Activated CD4-positive, alpha-beta T cell treated with anti-CD3 and anti-CD28 coated beads, Interleukin-10, Interleukin-2, amounts not matched to agents 100 ng/mL and 50 ng/mL, durations not matched to agents 16 hours and 8 hours (primary cell): Measurements from ENCODE around the gene P2RX1.
"Not testable (repeated sequence)": the region's sequence is repeated elsewhere in the genome, so short reads cannot be mapped to it uniquely, and the experiment has no call there.

Experiments
- DNase-seq: peaks from one replicate; pipeline ENCODE4 v3.0.0-alpha.2; 2020

Gene P2RX1

DNA sequence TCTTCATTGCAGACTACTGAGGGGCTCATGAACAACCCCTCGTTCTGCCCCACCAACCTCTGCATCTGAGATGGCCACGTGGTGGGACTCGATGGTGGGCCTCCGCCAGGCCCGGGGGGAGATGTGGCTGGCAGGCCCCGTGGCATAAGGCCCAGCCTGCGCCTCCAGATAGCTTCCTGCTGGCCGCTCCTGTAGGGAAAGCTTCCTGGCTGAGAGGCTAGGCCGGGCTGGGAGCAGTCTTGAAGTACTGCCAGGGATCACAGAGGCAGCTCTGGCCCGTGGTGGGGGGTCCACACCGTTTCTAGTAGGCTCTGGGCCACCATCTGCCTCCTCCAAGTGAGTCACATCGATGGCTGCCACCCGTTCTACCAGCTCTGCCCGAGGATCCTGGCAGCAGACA is 31.0 kb downstream of the P2RX1 start:
- no peak for DNase-seq

DNA sequence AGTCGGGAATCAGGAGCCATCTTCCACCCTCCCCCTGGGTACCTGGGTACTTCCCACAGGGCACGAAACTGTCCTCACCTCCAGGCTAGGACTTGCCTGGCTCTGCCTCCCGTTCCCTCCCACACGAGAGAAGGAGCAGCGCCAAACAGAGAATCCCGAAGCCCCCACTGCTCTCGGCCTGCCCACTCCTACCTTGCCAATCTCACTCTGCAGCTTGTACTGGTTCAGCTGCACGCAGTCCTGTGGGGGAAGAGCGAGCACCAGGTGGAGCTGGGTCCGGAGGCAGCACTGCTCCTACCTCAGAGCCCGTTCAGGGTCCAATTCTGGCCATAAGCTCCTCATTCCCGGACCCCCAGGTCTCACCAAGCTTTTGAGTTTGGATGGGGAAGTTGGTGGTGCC is 32.1 kb downstream of the P2RX1 start:
- DNase-seq = no peak

DNA sequence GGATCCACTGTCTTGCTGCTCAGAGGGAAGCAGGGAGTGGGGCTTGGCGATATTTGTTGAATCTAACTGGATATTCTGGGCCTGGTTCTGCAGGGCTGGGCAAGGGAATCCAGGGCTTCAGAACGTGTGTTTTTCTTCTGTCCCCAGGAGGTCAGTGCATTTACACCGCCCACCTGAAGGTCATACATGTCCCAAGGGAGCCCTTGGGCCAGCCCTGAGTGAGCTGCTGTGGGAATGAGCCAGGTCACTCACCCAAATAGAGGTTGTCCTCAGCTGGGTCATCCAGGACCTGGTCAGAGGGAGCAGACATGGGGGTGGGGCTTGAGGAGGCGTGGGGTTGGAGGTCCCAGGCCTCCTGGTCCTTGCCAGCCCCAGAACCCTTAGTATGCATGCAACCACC is 34.0 kb downstream of the P2RX1 start:
- DNase-seq = no peak

DNA sequence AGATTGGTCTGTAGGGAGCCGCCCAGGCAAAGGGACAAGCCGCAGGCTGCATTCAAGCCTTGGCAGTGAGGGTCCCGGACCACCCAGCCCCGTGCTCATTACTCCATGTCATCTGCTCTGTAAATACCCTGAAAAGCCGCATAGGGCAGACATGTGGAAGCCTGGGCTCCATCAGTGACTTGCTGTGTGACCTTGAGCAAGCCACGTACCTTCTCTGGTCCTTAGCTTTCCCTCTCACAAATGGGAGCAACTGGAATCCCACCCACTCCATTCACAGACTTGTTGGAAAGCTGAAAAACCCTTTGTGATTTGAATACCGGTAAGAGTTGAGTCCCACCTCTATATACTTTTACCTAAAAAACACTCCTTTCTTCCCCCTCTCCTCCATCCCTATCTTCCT is 35.3 kb downstream of the P2RX1 start:
- no peak for DNase-seq

DNA sequence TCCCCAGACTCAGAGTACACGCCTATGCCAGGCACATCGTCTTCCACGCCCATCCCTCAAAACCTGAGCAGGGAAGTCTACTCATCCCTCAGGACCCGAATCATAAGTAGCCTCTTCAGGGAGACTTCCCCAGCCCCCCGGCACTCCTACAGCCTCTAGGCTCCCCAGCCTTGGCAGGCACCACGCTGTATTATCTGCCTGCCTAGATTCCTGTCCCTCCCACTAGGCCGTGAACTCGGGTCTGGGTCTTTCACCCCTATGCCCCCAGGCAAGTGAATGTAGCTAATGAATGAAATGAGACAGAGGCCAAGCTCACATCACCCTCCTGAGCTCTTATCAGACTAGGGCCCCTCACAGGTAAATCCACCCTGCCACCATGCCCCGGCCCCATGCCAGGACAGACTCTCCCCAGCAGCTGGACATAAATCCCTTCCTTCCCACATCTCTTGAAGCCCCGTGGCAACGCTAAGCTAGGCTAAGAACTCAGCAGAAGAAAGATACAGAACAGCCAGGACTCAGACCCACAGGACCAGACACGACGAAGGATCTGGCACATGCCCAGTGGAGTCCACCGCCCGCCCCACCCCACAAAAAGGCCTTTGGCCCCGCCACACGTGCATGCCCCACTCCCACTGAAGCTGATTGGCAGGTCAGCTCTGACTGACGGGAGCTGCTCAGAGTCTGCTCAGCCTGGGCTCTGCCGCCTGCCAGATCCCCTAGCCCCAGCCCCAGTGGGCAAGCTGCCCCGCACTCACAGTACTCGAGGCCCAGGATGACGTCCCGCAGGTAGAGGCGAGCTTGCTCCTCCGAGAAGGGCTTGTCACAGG is 36.5 kb downstream of the P2RX1 start:
- no peak for DNase-seq

DNA sequence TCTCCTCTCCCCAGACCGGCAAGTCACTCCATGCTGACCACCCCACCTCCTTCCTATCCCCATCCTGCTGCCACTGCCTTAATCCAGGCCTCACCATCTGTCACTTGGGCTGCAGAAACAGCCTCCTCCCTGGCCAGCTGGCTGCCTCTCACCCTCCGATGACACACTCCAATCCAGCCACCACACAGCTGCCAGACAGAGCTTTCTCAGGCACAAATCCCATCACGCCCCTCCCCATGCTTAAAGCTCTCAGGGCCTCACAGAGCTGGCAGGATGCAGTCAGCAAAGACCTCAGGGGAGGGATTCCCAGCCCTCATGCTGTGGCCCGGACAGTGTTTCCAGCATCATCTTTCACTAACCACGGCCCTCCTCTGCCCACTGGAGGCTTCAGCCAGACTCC is 37.1 kb downstream of the P2RX1 start:
- DNase-seq = no peak

DNA sequence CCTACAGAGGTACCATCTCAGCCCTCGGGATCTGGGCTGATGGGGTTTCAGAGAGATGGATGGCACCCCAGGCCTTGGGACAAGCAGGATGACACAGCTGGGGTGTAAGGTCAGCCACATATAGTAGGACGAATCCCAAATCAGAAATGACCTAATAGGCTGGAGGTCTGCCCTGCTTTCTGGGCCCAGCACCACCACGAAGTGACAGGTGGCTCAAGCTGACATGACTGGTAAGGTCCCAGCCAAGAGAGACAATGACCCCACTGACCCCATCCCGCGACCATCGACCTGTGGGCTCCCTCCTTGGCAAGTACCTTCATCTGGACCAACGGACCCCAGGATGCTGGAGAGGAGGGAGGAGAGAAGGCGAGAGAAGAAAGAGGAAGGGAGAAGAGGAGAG is 39.0 kb downstream of the P2RX1 start:
- no peak for DNase-seq

DNA sequence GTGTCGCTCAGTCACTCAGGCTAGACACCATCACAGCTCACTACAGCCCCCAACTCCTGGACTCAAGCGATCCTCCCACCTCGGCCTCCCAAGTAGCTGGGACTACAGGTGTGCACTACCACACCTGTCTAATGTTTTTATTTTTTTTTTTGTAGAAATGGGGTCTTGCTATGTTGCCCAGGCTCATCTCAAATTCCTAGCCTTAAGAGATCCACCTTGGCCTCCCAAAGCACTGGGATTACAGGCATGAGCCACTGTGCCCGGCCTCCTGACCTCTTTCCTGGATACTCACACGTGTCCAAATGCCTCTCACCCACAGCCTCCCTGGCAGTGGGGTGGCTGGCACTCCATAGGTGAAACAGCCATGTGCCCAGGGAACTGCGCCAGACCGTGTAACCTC is 40.9 kb downstream of the P2RX1 start:
- DNase-seq = no peak

DNA sequence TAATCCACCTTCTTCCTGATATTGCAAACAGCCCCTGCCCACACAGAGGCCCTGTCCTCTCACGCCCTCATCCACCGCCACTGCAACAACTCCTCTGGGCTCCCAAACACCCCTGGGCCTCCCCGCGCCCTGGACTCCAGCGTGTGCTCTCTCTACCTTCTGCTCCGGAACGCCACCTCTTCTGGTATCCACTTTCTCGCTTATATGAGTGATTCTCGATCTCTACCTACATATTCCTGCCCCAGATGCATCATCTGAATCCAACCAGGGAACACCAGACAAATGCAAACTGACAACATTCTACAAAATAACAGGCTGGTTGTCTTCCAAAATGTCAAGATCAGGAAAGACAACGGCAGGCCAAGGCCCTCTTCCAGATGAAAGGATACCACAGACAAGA is 42.4 kb downstream of the P2RX1 start:
- DNase-seq = no peak

DNA sequence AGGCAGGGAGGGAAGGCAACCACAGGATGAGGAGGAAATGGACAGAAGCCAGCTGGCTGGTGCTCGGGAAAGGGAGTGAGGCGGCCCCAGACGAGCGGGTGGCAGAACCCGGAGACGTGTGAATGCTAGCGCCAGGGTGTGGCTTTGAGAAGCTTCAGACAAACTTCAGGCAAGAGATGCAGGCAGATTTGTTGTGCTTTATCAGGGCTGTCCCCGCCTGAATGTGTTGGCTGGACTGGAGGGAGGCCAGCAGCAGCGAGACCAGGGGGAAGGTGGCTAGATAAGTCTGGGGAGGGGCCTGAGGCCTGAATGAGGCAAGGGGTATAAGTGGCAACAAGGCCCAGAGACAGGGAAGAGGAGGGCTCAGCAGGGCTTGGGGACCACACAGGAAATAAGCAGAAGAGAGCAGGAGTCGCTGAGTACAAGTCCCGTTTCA is 45.4 kb downstream of the P2RX1 start:
- DNase-seq = no peak

DNA sequence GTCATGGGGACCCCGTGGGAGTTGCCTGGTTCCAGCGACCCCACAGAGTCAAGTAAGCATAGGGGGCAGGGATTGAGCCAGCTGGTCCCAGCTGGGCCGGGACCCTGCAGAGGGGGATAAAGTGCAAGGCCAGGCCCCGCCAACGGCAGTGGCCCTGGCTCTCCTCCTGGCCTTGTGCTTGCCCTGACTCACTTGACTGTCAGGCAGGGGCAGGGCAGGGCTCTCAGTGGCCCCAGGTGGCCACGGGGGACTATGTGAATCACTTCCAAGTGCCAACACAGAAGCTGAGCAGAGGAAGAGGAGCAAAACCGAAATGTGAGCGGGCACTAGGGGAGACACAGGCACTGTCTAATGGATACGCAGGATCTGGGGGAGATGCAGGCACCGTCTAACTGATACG is 48.7 kb downstream of the P2RX1 start:
- no peak for DNase-seq

DNA sequence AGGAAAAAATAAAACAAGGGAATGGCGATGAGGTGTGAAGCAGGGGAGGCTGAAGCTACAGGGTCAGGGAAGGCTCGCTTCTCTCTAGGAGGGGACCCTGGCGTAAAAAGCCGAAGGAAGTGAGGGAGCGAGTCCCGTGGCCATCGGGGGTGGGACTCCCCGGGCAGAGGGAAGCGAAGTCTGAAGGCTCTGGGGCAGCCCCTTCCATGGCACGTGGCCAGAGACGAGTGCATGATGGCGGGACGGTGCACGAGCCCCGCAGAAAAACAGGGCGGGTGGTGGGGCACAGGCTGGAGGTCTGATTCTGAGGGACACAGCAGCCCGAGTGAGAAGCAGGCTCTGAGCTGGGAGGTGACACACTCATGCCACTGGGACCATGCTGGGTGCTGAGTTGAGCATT is 49.2 kb downstream of the P2RX1 start:
- DNase-seq = no peak

DNA sequence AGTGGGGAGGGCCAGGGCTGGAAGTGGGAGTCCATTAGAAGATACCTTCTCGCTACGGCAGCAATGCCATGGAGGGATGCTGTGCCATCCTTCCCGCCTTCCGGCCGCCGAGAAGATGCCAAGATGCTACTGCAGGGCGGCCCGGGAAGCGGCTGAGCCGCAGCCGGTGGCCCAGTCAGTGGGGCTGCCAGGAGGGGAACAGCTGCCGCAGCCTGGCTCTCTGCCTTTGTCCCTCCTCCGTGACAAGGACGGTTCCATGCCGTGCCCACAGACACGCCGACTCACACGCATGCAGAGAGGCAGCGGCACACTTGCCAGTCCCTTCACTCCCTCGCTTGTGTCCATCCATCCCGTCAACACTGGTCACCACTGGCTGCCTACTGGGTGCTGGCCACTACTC is 50.0 kb downstream of the P2RX1 start:
- no peak for DNase-seq

DNA sequence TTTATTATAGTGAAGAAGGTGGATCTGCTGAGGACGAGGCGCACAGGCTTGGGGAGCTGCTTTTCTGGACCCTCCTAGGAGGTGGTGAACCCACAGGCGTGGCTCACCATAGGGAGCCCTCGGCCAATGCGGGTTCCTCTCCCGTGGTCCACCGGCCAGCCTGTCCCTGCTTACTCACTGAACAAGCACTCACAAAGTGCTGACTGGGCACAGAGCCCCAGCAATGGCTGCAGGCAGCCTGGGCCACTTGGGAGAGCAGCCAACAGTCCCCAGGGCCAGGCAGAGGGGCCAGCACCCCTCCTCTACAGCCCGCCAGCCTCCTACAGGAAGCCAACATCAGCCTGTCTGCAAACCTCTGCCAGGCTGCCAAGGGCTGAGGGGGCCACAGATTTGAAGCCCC is 51.1 kb downstream of the P2RX1 start:
- DNase-seq = no peak

DNA sequence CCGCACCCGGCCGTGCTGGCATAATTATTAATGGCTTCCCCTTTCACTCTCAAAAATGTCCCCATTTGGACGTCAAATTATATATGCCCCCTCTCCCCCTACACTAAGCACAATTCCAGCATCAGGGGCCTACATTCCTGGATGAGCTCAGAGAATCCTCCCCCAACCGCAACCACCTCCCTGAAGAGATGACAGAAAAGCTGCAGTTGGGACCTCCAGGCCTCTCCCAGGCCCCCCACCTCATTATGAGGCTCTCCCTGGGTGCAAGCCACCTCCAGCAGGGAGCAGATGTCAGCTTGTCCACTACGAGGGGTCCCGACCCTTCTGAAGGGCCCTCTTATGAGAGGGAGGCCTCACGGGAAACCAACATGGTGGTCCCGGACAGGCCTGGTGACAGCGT is 51.7 kb downstream of the P2RX1 start:
- no peak for DNase-seq

DNA sequence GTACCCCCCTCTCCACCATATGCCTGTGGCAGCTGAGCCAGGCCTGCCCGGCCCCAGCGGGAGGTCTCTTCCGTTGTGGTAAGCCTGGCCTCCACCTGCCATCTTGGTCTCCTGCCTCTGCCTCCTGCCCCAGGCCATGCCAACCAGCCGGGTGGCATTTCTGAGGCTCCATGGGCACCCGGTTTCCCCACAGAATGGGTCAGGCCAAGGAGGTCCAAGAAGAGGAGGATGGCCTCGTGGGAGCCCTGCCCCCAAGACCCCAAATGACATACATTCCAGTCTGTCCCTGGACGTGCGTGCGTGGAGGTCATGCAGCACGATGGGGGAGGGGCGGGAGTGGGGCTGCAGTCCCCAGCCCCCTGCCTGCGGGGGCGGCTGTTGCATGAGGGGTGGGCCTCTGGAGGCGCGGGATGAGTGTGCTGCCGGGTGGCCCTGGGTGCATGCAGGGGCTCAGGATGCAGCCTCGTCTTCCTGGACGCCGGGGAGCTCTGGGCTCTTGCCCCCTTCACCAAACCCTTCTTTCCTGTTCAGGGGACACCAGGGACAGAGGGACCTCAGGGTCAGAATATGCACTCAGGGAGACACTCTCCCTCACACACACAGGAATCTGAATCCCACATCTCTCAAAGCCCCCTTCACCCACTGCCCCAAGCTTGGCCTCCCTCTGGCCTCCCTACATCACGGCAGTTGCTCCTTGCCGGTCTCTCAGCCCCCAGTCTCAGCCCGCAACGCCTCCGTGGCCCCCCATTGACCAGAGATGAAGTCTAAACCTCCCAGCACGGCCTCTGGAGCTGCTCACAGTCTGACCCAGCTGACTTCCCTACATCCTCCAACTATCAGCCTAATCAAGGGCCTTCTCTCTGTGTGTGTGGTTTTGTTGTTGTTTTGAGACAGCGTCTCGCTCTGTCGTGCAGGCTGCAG is 54.2 kb downstream of the P2RX1 start:
- no peak for DNase-seq

DNA sequence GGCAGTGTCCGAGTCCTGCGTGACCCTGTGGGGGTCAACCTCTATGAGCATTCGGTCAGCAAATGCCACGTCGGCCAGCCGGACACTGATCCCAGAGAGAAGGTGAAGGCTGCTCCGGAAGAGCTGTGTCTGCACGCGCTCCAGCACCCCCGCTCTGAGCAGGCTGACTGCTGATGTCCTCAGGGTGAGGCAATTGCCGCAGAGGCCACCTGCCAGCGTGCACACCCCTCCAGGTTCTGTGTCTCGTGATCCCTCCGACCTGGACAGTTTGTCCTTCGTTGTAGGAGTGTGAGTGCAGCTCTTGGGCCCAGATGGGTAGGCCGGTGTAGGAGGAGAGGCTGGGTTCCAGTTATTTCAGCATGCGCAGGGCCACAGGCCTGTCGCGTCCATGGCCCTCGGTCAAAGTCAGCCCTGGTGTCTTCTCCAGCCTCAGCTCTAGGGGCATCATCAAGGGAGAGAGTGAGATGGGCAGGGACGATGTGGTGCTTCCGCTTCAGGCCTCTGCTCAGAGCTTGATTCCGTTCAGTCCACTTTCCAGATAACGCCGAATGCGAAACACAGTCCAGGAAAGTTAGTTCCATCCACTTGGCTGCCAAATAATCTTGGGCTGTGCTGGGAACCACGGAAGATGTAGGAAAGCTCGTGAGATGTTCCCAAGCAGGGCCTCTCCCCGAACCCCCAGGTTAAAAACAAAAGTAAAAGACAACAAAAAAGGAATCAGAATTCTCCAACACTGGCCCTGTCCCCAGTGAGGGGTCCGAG is 55.1 kb downstream of the P2RX1 start:
- no peak for DNase-seq

DNA sequence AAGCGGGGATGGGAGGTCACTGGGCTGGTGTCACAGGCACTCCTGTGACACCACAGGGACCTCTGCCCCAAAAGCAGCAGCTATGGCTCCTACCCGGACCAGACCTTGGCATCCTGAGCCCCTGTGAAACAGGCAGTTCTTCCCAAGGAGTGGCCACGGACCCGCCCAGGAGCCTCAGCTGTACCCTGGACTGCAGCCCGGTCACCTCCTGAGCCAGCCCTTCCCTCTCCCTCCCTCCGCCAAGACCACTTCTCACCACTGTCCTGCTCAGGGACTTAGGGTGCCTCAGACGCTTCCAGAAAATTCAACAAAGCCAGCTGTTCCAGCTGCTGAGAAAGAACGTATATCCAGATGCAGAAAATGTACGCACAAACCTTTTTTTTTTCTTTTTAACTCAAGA is 56.3 kb downstream of the P2RX1 start:
- DNase-seq = no peak

DNA sequence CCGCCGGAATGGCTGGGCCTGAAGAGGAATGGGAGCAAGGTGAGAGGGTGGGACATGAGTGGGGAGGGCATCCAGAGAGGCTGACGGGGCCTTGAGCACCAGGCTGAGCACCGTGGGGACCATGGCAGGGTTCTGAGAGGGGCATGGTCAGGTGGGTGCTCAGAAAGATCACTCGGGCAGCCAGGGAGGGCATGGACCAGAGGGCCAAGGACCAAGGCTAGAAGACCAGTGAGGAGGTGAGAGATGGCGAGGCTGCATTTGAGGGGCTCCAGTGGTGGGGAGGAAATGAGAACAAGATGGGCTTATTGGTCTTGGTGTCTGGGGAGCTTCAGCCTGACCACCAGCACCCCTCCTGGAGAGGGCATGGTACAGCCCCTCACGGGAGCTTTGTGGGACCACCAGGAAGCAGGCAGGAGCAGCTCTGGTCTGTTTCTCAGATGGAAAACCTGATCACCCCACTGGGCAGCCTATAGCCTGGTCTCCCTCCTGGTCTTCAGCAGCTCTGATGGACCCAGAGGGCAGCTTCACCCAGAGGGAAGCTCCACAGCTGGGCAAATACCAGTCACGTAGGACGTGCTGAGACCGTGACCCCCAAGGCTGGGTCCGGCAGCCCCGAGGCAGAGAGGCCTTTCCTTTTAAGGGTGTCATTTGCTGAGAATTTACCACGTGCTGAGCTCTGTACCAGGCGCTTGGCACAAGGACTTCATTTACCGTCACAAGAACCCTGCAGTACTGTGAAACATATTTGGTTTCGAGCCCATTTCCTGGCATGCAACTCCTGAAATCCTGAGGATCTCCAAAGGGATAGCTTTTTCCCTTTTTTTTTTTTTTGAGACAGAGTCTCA is 58.8 kb downstream of the P2RX1 start:
- DNase-seq = no peak

DNA sequence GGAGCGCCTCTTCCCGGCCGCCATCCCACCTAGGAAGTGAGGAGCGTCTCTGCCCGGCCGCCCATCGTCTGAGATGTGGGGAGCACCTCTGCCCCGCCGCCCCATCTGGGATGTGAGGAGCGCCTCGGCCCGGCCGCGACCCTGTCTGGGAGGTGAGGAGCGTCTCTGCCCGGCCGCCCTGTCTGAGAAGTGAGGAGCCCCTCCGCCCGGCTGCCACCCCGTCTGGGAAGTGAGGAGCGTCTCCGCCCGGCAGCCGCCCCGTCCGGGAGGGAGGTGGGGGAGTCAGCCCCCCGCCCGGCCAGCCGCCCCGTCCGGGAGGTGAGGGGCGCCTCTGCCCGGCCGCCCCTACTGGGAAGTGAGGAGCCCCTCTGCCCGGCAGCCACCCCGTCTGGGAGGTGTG is 62.1 kb downstream of the P2RX1 start:
- not testable (repeated sequence) for DNase-seq

DNA sequence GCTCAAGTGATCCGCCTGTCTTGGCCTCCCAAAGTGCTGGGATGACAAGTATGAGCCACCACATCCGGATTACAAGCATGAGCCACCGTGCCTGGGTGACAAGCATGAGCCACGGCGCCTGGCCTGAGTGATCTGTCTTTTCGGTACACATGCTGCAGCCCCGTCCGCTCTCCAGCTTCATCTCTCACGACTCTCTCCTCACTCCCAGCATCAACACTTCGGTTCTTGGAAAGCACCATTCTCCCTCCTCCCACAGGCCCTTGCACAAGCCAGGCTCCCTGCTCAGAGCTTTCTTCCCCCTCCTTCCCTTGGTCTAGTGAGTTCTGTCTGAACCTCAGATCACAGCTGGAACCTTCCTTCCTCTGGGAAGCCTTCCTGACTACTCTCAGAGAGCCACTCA is 63.7 kb downstream of the P2RX1 start:
- no peak for DNase-seq

DNA sequence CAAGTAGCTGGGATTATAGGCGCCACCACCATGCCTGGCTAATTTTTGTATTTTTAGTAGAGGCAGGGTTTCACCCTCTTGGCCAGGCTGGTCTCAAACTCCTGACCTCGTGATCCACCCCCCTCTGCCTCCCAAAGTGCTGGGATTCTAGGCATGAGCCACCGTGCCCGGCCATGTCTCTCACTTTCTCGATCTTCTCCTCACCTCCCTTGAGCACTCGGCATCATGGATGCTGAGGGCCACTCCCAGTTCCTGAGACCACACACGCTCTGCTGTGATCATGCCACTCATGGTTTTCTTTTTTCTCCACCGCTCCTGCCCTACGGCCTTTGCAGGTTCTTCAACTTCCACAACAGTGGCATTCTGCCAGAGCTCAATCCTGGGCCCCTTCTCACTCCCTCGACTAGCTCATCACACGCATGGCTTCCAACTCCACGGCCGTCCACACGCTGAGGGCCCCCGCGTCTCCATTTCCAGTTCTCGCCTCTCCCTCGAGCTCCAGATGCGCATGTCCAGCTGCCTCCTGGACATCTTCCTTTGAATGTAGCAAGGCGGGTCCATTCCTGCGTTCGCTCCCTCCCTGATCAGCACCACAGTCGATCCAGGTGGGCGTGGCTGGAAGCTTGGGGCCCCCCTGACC is 64.7 kb downstream of the P2RX1 start:
- DNase-seq = no peak
